Activated T-cell treated with anti-CD3 and anti-CD28 coated beads, Interleukin-2, amount 50 U/mL, for 24 hours (primary cell): ENCODE results near the gene BRPF1.

Experiments
- DNase-seq: peaks from one replicate; pipeline ENCODE4 v3.0.0-alpha.2; 2020
- H3K27ac Mint-ChIP-seq: 2 replicates; pipeline ENCODE4 v1.8.0; 2020; ENCODE audit warnings: mild to moderate bottlenecking, mixed read lengths
- H3K27me3 Mint-ChIP-seq: 2 replicates; pipeline ENCODE4 v1.8.0; 2020; ENCODE audit warnings: mixed read lengths
- H3K36me3 Mint-ChIP-seq: 2 replicates; pipeline ENCODE4 v1.8.0; 2020; ENCODE audit warnings: low read depth, mixed read lengths
- H3K4me1 Mint-ChIP-seq: 2 replicates; pipeline ENCODE4 v1.8.0; 2020; ENCODE audit warnings: low read depth, mixed read lengths
- H3K4me3 Mint-ChIP-seq: 2 replicates; pipeline ENCODE4 v1.8.0; 2020; ENCODE audit warnings: mild to moderate bottlenecking, moderate library complexity, mixed read lengths
- H3K9me3 Mint-ChIP-seq: 2 replicates; pipeline ENCODE4 v1.8.0; 2020; ENCODE audit warnings: mixed read lengths

Gene BRPF1

DNA sequence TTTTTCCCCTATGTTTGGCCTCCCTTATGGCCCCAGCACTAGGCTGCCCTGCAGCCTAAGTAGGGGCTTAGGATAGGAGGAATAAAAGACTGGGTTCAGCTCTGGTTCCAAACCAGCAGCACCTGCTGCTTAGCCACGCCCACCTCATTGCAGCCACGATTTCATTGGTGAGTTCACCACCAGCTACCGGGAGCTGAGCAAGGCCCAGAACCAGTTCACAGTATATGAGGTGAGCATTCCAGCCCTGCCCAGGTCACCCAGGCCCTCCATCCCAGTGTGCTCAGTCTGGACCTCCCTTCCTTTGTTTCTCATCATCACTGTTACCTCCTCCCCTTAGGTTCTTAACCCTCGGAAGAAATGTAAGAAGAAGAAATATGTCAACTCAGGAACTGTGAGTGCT is 16.4 kb upstream of the BRPF1 start:
- no peak for DNase-seq
- Mint-ChIP-seq H3K4me3 (no peak overlapping the region), H3K9me3 (no peaks in the 10 kb centered on the region), H3K27ac (no peak overlapping the region), H3K4me1 (peaks cover 15% of the 10 kb centered on the region), H3K27me3 (no peaks in the 10 kb centered on the region), H3K36me3 (no peaks in the 10 kb centered on the region)

DNA sequence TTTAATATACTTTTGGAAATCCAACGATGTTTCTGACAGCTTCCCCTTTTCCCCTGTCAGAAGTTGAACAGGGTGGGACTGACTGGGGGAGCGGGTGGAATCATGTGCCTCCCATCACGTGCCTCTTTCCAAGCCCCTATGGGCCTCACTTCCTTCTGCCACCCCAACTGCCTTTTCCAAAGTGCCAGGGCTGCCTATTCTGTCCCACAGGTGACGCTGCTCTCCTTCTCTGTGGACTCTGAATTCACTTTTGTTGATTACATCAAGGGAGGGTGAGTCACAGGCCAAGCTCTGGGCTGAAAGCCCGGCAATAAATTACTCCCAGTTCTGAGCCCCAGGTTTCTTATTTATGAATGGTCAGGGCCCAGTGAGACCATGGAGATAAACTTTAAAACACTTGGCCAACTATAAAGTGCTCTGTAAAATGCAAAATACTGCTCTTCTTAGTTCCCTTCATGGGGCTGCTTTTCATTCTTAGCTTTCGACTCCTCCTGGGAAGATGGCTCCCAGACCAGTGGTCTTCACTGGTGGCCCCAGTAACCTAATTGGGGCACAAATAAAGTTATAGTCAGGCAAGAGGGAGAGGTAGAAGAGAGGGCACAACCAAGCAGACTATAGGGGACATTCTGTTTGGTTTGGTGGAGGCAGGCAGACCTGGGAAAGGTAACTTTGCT is 15.6 kb upstream of the BRPF1 start:
- Mint-ChIP-seq H3K4me1 (peaks cover 13% of the 10 kb centered on the region), H3K9me3 (no peaks in the 10 kb centered on the region), H3K27ac (no peak overlapping the region), H3K4me3 (no peak overlapping the region), H3K36me3 (no peaks in the 10 kb centered on the region), H3K27me3 (no peaks in the 10 kb centered on the region)
- DNase-seq, result no peak

DNA sequence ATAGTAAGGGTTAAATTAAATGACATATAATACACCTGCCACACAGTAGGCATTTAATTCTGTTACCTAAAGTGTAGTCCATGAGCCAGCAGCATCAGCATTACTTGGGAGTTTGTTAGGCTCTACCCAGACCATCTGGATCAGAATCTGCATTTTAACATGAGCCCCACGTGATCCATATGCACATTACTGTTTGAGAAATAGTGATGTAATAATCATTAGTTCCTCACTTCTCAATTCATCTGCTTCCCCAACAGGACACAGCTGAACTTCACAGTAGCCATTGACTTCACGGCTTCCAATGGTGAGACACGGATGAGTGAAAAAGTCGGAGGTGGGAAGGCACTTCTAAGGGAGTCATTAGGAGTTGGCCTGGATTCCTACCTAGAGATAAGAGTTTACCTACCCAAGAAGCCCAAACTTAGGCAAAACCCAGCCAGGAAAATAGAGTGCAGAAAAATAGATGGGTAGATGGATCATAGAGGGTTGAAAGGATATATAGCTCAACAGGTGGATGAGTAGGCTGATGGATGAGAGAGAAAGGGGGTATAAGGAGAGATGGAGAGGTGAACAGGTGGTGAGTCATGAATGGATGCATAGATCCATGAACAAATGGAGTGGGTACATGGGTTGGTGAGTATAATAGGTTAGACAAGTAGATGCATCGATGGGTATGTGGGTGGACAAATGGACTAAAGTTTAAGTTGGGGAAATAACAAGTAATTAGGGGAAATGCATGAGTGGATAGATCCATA is 14.6 kb upstream of the BRPF1 start:
- H3K36me3 Mint-ChIP-seq, result no peaks in the 10 kb centered on the region
- no peak overlapping the region for H3K27ac Mint-ChIP-seq
- no peaks in the 10 kb centered on the region for H3K9me3 Mint-ChIP-seq
- H3K4me3 Mint-ChIP-seq, result no peak overlapping the region
- no peaks in the 10 kb centered on the region for H3K27me3 Mint-ChIP-seq
- no peak for DNase-seq
- H3K4me1 Mint-ChIP-seq, result peaks cover 13% of the 10 kb centered on the region

DNA sequence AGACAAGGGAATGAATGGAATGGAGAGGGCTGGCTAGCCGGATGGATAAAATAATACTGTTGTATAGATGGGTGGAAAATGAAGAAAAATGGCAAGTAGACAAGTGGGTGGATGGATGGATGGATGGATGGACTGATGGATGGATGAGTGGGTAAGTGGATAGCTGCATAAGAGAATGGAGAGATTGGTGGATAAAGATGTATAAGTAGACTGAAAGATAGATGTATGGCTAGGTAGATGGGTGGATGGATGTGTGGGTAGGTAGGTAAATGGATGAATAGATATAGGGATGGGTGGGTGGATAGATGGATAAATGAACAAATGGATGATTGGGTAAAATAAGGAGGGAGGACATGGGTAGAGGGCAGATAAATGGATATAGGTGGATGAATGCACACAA is 14.0 kb upstream of the BRPF1 start:
- H3K36me3 Mint-ChIP-seq, result no peaks in the 10 kb centered on the region
- no peak for DNase-seq
- peaks cover 13% of the 10 kb centered on the region for H3K4me1 Mint-ChIP-seq
- no peak overlapping the region for H3K27ac Mint-ChIP-seq
- no peaks in the 10 kb centered on the region for H3K27me3 Mint-ChIP-seq
- no peaks in the 10 kb centered on the region for H3K9me3 Mint-ChIP-seq
- H3K4me3 Mint-ChIP-seq, result no peak overlapping the region

DNA sequence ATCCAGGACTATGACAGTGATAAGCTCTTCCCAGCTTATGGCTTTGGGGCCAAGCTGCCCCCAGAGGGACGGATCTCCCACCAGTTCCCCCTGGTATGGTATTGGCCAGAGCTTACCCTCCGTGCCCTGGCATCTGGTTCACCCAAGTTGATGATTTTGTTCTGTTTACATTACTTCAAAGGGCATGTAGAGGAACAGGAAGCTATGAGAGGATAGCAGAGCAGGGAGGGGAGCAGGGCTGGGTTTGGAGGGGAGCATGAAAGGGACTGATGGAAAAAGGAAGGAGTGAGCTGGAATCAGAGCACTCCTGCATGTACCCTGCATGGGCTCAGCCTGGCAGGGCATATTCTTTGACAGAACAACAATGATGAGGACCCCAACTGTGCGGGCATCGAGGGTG is 13.4 kb upstream of the BRPF1 start:
- peaks cover 13% of the 10 kb centered on the region for H3K4me1 Mint-ChIP-seq
- no peak overlapping the region for H3K4me3 Mint-ChIP-seq
- H3K27ac Mint-ChIP-seq, result no peak overlapping the region
- H3K9me3 Mint-ChIP-seq, result no peaks in the 10 kb centered on the region
- H3K27me3 Mint-ChIP-seq, result no peaks in the 10 kb centered on the region
- DNase-seq, result no peak
- no peaks in the 10 kb centered on the region for H3K36me3 Mint-ChIP-seq

DNA sequence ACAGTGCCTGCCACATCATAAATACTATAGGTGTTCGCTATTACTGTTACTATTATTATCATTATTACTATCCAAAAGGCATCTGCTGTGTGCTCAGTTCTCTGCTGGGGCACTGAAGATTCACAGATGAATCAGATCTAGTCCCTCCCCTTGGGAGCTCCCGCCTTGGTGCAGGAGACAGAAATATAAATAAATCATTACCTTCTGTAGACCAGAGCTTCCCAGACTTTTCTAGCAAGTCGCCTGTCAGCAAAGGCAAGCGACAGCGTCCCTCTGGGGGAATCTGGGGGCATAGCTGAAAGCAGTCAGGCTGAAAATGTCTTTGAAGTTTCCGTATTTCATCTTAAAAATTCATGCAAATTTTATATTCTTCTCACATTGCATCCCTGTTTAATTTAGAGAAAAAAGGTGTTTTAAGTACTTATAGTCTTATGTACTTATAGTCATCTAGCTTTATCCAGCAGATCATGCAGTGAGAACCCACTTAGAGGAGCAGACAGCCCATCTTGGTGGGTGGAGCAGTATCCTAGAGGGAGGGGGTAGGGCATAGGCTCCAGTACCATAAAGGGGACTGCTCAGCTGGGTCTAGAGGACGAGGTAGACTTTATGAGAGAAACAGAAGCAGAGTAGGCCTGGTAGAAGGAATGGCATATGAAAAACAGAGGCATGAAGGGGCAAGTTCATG is 10.4 kb upstream of the BRPF1 start:
- DNase-seq, result no peak

DNA sequence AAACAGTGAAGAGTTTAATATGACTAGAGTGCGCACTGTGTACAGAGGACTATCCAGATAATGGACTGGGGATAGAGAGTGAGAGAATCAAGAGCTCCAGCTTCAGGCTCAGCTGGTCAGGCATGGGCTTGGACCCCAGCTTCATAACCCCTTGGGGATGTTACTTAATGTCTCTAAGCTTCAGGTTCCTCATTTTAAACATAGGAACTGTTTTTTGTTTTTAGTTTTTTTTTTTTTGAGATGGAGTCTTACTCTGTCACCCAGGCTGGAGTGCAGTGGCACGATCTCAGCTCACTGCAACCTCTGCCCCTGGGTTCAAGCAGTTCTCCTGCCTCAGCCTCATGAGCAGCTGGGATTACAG is 9.9 kb upstream of the BRPF1 start:
- Mint-ChIP-seq H3K9me3 (no peaks in the 10 kb centered on the region), H3K36me3 (no peaks in the 10 kb centered on the region), H3K27me3 (no peaks in the 10 kb centered on the region), H3K4me3 (no peak overlapping the region), H3K27ac (no peak overlapping the region), H3K4me1 (peaks cover 12% of the 10 kb centered on the region)
- DNase-seq, result no peak

More for the DNA sequence above, 10.4 kb upstream of the BRPF1 start:
- H3K27me3 Mint-ChIP-seq, result no peaks in the 10 kb centered on the region
- no peaks in the 10 kb centered on the region for H3K9me3 Mint-ChIP-seq
- H3K36me3 Mint-ChIP-seq, result no peaks in the 10 kb centered on the region
- no peak overlapping the region for H3K4me3 Mint-ChIP-seq
- H3K27ac Mint-ChIP-seq, result no peak overlapping the region
- peaks cover 9% of the 10 kb centered on the region for H3K4me1 Mint-ChIP-seq

DNA sequence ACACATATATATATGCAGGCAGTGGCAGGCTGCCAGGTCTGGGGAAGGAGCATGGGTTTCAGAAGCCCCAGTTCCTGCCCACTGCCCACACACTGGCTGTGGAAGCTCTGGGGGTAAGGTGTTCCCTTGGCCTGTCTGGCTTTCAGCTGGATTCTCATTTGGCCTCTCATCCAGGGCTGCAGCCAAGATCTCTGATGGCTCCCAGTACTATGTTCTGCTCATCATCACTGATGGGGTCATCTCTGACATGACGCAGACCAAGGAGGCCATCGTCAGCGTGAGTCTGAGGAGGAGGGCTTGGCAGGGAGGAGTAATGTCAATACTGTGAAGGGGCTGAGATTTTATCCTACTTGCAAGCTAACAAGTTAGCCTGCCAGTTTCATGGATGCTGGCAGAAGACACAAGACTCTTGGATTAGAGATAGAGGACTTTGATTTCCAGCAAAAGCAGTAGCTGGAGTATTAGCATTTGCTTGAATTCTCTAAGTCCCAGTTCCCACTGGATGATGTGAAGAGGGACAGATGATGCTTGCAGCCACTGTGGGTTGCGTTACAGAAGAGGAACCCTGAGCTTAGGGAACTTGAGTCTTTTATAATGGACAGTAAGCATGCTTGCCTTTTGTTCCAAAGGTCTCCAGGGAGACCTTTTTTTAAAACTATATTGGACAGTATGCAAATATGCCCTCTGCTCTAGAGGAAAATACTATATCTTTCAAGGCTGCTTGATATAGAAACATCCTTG is 5.6 kb upstream of the BRPF1 start:
- Mint-ChIP-seq H3K27me3 (no peaks in the 10 kb centered on the region), H3K4me1 (peaks cover 38% of the 10 kb centered on the region), H3K4me3 (no peak overlapping the region), H3K36me3 (no peaks in the 10 kb centered on the region), H3K9me3 (no peaks in the 10 kb centered on the region), H3K27ac (peak overlapping the region; percentile 35)
- no peak for DNase-seq

DNA sequence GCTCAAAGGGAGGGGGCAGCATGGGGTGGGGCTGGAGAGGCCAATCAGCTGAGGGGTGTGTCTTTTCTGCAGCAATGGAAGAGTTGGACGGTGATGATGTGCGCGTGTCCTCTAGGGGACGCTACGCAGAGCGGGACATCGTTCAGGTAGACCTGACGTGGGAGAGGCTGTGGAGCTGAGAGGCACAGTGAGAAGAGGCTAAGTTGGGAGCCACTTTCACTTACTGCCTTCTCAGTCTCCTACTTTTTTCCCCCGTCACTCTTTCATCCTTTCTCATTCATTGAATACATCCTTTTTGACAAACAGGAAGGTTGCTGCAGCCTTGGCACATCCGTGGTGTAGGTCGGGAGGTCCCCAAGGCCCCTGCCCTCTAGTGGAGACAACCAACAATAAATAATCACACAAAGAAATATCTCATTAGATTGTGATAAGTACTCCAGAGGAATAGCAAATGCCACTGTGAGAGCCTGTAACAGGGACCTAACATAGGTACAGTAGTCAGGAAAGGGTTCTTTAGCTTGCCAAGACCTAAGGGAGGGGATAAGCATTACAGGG is 4.4 kb upstream of the BRPF1 start:
- H3K27me3 Mint-ChIP-seq, result no peaks in the 10 kb centered on the region
- H3K4me1 Mint-ChIP-seq, result peaks cover 39% of the 10 kb centered on the region

DNA sequence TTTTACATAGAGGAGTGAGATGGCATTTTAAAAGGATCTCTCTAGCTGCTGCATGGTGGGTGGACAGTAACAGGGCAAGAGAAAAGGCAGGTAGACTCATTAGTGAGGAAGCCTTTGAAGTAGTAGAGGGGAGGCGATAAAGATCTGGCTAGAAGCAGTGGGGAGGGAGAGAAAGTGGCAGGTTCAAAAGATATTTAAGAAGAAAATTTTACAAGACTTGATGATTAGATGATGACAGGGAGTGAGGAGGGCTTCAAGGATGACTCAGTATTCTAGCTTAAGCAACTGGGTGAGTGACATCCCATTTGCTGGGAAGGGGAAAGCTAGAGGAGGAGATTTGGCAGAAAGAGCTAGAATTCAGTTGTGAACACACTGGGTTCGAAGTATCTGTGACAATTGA is 3.8 kb upstream of the BRPF1 start:
- Mint-ChIP-seq H3K27ac (peak overlapping the region; percentile 74), H3K4me1 (peaks cover 43% of the 10 kb centered on the region), H3K27me3 (no peaks in the 10 kb centered on the region), H3K4me3 (no peak overlapping the region), H3K36me3 (peaks cover 9% of the 10 kb centered on the region), H3K9me3 (no peaks in the 10 kb centered on the region)
- DNase-seq, result no peak

More for the DNA sequence above, 4.4 kb upstream of the BRPF1 start:
- peak; percentile 66 for DNase-seq
- peaks cover 3% of the 10 kb centered on the region for H3K36me3 Mint-ChIP-seq
- H3K9me3 Mint-ChIP-seq, result no peaks in the 10 kb centered on the region
- peak overlapping the region; percentile 55 for H3K4me3 Mint-ChIP-seq
- H3K27ac Mint-ChIP-seq, result peak overlapping the region; percentile 74

DNA sequence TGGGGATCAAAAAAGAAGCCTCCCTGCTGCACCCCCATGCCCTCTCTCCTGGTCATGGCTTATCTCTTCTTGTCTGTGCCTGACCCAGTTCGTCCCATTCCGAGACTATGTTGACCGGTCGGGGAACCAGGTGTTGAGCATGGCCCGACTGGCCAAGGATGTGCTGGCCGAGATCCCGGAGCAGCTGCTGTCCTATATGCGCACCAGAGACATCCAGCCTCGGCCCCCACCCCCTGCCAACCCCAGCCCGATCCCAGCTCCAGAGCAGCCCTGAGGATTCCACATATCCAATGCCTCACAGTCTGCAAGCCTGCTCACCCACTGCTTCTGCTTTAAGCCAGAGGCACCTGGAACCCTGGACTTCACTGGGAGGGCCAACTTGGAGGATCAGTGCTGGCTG is 2.1 kb upstream of the BRPF1 start:
- Mint-ChIP-seq H3K4me3 (no peak overlapping the region), H3K4me1 (peaks cover 60% of the 10 kb centered on the region), H3K27me3 (no peaks in the 10 kb centered on the region), H3K27ac (no peak overlapping the region), H3K36me3 (peaks cover 26% of the 10 kb centered on the region), H3K9me3 (no peaks in the 10 kb centered on the region)
- DNase-seq, result no peak

DNA sequence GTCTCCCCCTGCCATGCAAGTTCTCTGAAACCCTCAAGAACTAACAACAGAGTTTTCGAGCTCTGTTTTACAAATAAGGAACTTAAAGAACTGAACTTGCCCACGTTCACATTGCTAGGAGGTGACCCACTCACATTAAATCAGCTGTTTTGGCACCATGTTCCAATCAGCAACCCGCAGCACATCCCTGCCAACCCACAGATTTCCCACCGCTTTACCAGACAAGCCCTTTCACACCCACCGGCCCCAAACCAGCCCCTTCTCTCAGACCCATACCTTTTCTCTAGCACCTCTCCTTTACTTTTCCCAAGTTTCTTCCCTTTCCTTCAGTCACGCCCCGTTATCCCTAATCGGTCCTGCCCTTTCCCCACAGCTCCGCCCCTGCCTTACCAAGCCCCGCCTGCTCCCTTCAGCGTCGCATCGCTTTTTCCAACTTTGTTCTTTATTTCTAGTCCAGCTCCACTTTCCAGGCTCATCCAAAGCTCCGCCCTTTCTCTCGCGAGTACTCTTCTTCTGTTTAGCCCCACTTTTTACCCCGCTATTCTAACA is 804 bp upstream of the BRPF1 start:
- Mint-ChIP-seq H3K9me3 (no peaks in the 10 kb centered on the region), H3K27ac (peak overlapping the region; percentile 95), H3K4me1 (peaks cover 73% of the 10 kb centered on the region), H3K4me3 (peak overlapping the region; percentile 97), H3K27me3 (no peaks in the 10 kb centered on the region), H3K36me3 (peaks cover 39% of the 10 kb centered on the region)
- DNase-seq, result no peak

DNA sequence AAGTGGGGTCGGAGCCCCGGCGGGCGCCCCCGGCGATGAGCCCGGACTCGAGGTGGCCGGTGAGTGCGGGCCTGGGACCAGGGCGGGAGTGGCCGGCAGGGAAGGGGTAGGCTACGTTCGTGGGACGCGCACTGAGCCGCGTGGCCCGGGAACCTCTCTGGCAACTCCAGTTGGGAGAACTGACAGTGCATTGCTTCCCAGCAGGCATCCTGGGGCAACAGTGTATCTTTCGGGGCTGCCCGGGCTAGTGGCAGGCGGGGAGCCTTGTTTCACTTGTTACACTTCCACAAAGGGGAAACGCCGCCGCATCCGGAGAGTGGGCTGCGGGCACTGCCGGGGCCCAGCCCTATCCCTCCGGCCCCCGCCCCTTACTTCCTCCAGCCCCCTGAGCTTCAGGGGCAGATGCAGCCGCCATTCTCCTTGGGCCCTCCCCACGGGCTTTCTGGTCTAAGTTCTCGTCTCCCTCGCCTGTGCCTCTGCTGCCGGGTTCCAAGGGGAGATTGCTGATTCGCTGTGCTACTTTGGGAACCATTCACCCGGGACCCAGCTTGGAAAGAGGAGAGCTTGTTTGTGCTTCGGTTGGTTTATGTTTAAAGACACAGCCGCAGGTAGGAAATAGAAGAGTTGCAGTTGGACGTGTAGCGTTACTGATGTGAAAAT is 675 bp downstream of the BRPF1 start:
- peaks cover 52% of the 10 kb centered on the region for H3K36me3 Mint-ChIP-seq
- peak overlapping the region; percentile 96 for H3K27ac Mint-ChIP-seq
- H3K9me3 Mint-ChIP-seq, result no peaks in the 10 kb centered on the region
- peak overlapping the region; percentile 97 for H3K4me3 Mint-ChIP-seq
- peaks cover 75% of the 10 kb centered on the region for H3K4me1 Mint-ChIP-seq
- DNase-seq, result peak; percentile 63
- no peaks in the 10 kb centered on the region for H3K27me3 Mint-ChIP-seq

DNA sequence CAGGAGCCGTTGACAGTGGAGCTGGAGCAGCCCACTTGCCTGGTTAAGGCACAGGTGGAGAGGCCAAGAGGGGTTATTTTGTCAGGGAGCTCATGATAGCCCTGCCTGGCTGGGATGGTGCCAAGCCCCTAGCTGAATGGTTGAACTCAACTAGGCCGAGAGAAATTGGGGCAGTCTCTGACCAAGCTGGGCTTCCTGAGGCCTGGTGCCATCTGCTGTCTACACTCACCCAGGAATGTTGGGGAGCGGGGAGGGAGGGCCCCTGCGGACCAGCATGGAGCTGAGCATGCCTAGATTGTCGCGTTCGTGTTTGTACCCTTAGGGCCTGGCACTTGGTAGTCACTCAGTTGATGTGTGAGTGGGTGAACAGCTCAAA is 1.2 kb downstream of the BRPF1 start:
- peak overlapping the region; percentile 96 for H3K27ac Mint-ChIP-seq
- H3K36me3 Mint-ChIP-seq, result peaks cover 57% of the 10 kb centered on the region
- H3K27me3 Mint-ChIP-seq, result no peaks in the 10 kb centered on the region
- H3K9me3 Mint-ChIP-seq, result no peaks in the 10 kb centered on the region
- peak overlapping the region; percentile 97 for H3K4me3 Mint-ChIP-seq
- H3K4me1 Mint-ChIP-seq, result peaks cover 72% of the 10 kb centered on the region
- no peak for DNase-seq
